Breast epithelium (tissue), 3 donors: ENCODE results near the gene SSTR3.

Experiments used
- POLR2AphosphoS5 ChIP-seq, 3 donors: sonication (generic); formaldehyde crosslinking; IDR thresholded peaks; one replicate each; pipeline ENCODE4 v1.6.1; 2017; ENCODE audit warnings: antibody characterized with exemption in 3 of 3
- TF ChIP-seq, protein P1 (sequence below), 3 donors: fragments of 450-650 bp; IDR thresholded peaks; one replicate each; pipeline ENCODE4 v1.5.1; 2016 to 2017; ENCODE audit warnings: antibody characterized with exemption in 3 of 3, mild to moderate bottlenecking in 3 of 3, moderate library complexity in 3 of 3

DNA sequence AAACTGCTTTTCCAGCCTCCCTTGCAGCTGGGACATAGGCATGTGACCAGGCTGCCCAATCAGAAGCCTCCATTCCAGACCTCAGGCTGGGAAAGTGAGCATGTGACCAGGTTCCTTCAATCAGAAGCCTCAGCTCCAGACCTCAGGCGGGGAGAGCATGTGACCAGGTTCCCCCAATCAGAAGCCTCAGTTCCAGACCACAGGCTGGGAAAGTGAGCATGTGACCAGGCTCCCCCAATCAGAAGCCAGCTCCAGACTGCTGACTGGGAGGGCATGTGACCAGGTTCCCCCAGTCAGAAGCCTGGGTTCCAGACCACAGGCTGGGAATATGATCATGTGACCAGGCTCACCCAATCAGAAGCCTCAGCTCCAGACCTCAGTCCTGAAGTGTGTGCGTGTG is 50.8 kb downstream of the SSTR3 start:
- TF ChIP-seq, protein P1, sequence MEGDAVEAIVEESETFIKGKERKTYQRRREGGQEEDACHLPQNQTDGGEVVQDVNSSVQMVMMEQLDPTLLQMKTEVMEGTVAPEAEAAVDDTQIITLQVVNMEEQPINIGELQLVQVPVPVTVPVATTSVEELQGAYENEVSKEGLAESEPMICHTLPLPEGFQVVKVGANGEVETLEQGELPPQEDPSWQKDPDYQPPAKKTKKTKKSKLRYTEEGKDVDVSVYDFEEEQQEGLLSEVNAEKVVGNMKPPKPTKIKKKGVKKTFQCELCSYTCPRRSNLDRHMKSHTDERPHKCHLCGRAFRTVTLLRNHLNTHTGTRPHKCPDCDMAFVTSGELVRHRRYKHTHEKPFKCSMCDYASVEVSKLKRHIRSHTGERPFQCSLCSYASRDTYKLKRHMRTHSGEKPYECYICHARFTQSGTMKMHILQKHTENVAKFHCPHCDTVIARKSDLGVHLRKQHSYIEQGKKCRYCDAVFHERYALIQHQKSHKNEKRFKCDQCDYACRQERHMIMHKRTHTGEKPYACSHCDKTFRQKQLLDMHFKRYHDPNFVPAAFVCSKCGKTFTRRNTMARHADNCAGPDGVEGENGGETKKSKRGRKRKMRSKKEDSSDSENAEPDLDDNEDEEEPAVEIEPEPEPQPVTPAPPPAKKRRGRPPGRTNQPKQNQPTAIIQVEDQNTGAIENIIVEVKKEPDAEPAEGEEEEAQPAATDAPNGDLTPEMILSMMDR (IDR thresholded peaks at IDR 0.05), result no peak
- TF ChIP-seq POLR2AphosphoS5 (IDR thresholded peaks at IDR 0.05), result no peak
